Stimulated activated CD4-positive, alpha-beta T cell treated with anti-CD3 and anti-CD28 coated beads, Interleukin-4, amount 100 ng/mL, for 4 hours (primary cell): ENCODE data around the gene PDIA4.
"Not testable (repeated sequence)": the region's sequence is repeated elsewhere in the genome, so short reads cannot be mapped to it uniquely, and the experiment has no call there.

Source experiments
- DNase-seq, 2 experiments: peaks; one replicate each; pipeline ENCODE4 v3.0.0-alpha.2; 2020

PDIA4 gene

DNA sequence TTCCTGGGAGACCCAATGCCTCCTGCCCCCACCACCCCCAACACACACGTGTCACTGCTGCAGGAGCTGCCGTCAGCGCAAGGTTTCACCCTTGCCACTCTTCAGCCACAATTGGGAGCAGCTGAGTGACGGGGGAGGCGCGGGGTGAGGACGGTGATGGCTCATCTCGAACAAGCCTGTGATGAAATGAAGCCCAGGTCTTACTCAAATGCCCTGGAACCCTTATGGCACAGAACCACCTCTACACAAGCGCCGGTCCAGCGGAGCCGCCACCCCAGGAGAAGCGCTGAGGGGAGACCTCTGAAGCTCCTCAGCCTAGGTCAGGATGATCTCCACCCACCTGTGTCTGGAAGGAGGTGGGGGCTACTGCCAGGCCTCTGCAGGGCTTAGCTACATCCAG, 25.7 kb downstream of the PDIA4 start:
- DNase-seq = no peak

DNA sequence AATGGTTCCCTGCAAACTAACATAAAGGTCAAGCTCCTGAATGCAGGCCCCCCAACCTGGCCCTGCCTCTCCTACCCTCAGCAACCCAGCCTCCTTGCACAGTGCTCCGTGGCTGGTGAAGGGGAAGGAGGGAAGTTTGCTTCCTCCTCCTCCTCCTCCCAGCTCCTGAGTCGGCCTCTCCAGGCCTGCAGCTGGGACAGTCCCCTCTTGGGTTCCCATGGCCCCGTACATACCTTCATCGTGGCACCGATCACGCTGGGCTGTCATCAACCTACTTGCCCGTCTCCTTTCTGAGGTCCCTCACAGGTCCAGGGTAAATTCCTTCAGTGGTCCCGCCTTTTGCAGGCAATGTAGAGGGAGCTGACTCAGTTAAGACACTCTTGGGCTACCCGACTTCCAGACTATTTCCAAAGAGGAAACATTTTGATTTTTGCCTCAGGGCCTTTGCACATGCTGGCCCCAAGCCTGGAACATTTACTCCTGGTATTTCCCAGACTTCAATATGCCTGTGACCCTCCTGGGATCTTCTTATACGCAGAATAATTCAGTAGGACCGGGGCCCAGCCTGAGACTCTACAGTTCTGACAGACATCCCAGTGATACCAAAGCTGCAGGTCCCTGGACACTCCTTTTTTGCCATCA, 26.8 kb downstream of the PDIA4 start:
- DNase-seq = no peak

DNA sequence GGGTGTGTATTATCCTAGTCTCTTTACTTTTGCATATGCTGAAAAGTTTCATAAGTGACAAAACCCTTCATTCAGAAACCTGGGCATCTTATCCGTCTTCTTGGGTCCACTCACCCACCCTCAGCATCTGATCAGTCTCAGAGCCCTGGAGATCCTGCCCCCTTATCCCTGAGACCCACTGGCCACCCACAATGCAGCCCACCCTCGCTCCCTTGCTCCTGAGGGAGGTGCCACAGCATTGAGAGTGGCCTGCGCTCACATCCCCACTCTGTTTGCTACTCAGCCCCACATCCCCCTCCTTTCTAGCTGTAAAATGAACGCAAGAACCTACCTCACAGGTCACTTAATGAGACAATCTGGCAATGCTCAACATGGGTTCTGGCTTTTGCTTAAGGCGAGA, 27.3 kb downstream of the PDIA4 start:
- DNase-seq = no peak

- no peak for DNase-seq
These were observed 29.1 kb downstream of the PDIA4 start for GRCh38 chr7:148999192-148999591.

DNA sequence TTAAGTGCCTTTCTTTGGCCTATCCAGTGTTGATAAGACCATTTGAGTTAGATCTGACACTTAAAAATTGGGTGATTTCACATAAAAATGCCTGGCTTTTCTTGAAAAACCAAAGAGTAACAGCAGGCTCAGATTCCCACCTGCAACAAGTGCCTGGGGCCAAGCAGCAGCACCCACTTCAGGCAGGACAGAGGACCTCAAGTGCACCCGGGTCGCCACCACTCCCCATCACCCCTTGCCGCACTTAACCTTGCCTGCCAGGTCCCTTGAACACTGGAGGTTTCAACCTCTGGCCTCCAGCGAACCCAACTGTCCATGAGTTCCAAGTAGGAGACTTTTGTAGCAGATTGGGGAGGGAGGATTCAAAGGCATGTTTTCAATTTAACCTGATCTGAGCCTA, 30.8 kb downstream of the PDIA4 start:
- no peak for DNase-seq

GRCh38 chr7:148994576-148994975, 33.7 kb downstream of the PDIA4 start:
- DNase-seq = no peak

DNA sequence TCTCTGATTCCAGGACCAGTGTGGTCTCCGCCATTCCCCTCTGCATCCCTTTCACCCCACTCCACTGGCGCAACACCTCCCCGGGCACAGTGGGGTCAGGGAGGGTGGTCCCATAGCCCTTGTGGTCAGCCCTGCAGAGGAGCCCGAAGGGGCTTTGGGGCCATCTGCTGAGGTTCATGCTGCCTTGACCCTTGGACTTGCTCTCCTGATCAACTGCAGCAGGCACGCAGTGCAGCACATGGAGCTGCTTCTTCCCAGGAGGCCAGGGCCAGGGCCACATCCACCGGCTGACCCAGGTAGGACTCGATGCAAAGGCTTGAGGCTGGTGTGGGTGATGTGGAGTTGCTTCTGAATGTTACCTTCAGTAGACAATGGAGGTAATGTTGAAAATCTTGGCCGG, 35.1 kb downstream of the PDIA4 start:
- no peak for DNase-seq

GRCh38 chr7:148991536-148991935, 36.8 kb downstream of the PDIA4 start:
- no peak for DNase-seq

GRCh38 chr7:148987751-148988512, 40.4 kb downstream of the PDIA4 start:
- no peak for DNase-seq

- peak; percentile 64 to 74 for DNase-seq
These were observed 41.1 kb downstream of the PDIA4 start for GRCh38 chr7:148987010-148987750.

DNA sequence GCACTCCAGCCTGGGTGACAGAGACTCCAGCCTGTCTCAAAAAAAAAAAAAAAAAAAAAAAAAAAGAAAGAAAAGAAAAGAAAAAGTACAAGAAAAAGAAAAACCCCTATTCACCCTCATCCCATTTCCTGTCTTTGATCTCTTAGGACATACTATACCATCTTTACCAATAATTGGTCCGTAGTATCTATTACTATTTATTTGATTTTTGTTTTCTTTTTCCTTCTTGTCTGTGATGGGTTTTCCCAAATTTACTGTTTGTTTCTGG, 41.6 kb downstream of the PDIA4 start:
- DNase-seq = no peak

DNA sequence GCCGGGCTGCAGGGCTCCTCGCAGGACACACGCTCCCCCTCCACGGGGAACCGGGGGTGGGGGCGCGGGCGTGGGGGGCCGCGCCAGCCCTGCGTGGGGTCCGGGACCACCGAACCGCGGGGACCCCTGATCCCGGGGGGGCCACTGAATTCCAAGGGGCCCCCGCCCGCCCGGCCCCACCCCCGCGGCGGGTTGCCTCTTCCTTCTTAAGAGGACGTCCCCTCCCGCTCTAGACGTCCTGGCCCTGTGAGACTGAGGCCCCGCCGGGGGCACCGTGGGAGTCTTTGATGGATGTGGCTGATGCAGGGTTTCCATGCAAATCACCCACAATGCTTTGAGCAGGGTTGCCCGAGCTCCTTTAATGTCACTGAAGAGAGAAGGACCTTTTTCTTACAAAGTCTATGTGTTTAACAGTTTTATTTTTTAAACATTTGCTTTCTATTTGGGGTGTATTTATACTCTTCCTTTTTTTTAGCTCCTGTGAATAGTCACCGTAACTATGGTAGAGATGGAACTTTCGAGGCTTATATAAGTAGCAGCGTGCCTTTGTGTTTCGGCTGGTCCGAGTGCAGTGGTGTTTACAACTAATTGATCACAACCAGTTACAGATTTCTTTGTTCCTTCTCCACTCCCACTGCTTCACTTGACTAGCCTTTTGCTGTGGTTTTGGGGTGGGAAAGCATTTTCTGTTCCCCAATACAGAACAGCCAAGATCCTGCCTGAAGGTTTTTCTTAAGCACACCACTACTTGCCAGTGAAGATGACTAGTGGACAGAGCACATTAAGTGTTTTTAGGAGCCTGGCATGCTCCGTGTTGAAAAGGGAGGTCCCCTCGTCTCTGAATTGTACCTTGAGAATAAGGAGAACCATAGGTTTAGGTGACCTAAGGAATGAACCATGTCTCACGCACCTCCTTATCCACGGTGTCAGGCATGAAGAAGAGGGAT, 44.8 kb downstream of the PDIA4 start:
- DNase-seq = peak; percentile 73 to 89

- DNase-seq = no peak
These were observed 45.6 kb downstream of the PDIA4 start for GRCh38 chr7:148982654-148983199.

DNA sequence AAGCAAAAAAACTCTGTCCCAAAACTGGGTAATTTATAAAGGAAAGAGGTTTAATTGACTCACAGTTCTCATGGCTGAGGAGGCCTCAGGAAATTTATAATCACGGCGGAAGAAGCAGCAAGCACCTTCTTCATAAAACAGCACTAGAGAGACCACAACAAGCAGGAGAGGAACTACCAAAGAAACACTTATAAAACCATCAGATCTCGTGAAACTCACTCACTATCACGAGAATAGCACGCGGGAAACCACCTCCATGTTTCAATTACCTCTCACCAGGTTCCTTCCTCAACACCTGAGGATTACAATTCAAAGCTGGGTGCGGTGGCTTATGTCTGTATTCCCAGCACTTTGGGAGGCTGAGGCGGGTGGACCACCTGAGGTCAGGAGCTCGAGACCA, 48.5 kb downstream of the PDIA4 start:
- peak in 1 of 2 experiments; percentile 33 for DNase-seq

- DNase-seq = not testable (repeated sequence)
These were observed 49.2 kb downstream of the PDIA4 start for GRCh38 chr7:148979072-148979471.

DNA sequence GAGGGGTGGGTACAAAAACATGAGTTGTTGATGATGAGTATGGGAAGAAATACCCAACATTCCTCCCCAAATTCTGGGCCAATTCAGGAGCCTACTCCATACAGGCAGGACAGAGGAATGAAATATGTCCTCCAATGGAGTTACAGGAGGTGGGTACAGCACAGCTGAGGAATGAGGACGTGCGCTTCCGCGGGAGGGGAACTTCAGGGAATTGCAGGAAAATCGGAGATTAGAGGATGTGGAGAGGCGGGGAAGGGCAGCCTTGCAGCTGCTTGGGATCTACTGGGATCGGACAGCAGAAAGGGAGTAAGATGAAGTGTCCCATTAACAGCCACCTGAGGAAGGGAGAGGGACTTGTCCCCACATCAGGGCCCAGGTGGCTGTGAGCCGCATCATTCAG, 50.2 kb downstream of the PDIA4 start:
- DNase-seq = no peak

GRCh38 chr7:148975896-148976295, 52.4 kb downstream of the PDIA4 start:
- no peak for DNase-seq

GRCh38 chr7:148973256-148973655, 55.0 kb downstream of the PDIA4 start:
- no peak for DNase-seq

- DNase-seq = no peak
These were observed 55.9 kb downstream of the PDIA4 start for GRCh38 chr7:148972375-148972774.

GRCh38 chr7:148967602-148968001, 60.7 kb downstream of the PDIA4 start:
- no peak for DNase-seq

DNA sequence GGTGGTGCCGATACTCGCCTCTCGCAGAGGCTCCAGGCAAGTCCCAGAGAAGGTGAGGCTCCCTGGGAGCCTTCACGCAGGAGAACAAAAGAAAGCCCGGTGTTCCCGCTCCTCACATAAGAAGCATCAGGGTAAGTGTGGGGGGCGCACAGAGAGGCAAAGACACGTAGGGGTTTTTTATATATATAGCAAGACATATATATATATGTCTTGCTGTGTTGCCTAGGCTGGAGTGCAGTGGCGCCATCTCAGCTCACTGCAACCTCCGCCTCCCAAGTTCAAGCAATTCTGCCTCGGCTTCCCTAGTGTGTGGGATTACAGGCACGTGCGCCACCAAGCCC, 61.3 kb downstream of the PDIA4 start:
- no peak for DNase-seq

DNA sequence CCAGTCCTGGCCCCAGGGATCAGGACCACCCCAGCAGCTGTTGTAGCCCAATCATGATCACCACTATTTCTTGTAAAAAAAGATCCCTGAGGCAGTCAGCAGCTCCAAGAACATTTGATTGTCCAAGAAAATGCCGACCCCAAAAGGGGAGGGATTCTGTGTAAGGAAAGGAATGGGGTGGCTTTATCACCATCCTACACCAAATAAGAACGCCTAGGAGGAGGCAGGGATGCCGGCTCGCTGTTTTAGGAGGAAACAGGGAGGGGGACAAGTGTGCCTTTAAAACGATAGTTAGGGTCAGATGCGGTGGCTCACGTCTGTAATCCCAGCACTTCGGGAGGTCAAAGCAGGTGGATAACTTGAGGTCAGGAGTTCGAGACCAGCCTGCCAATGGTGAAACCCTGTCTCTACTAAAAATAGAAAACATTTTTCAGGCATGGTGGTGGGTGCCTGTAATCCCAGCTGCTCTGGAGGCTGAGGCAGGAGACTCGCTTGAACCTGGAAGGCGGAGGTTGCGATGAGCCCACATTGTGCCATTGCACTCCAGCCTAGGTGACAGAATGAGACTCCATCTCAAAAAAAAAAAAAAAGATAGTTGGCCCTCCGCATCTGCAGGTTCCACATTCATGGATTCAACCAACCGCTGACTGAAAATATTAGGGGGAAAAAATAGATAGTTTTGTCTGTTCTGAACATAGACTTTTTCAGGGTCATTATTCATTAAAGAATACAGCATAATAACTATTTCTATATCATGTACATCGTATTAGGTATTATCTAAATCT, 63.6 kb downstream of the PDIA4 start:
- DNase-seq = no peak
